CD4-positive, alpha-beta T cell treated with Interferon gamma for 1 hour (primary cell): Measurements from ENCODE around the gene PGBD4.
"Not testable (repeated sequence)": the region's sequence is repeated elsewhere in the genome, so short reads cannot be mapped to it uniquely, and the experiment has no call there.

Experiments
- DNase-seq: peaks from one replicate; pipeline ENCODE4 v3.0.0-alpha.2; 2020

Gene PGBD4

GRCh38 chr15:34114739-34115138, 12.9 kb downstream of the PGBD4 start:
- no peak for DNase-seq

GRCh38 chr15:34116620-34117019, 14.7 kb downstream of the PGBD4 start:
- DNase-seq: no peak

GRCh38 chr15:34119291-34119690, 17.4 kb downstream of the PGBD4 start:
- DNase-seq: no peak

- DNase-seq: not testable (repeated sequence)
These were observed 18.5 kb downstream of the PGBD4 start for GRCh38 chr15:34120420-34120819.

GRCh38 chr15:34121786-34122185, 19.9 kb downstream of the PGBD4 start:
- not testable (repeated sequence) for DNase-seq

GRCh38 chr15:34122771-34123183, 20.9 kb downstream of the PGBD4 start:
- no peak for DNase-seq

GRCh38 chr15:34124651-34125050, 22.8 kb downstream of the PGBD4 start:
- no peak for DNase-seq

- DNase-seq: no peak
These were observed 24.1 kb downstream of the PGBD4 start for GRCh38 chr15:34125945-34126344.

GRCh38 chr15:34126522-34126921, 24.6 kb downstream of the PGBD4 start:
- DNase-seq: no peak

GRCh38 chr15:34128898-34129297, 27.0 kb downstream of the PGBD4 start:
- no peak for DNase-seq

- no peak for DNase-seq
These were observed 31.0 kb downstream of the PGBD4 start for GRCh38 chr15:34132881-34133280.

GRCh38 chr15:34133511-34133910, 31.6 kb downstream of the PGBD4 start:
- no peak for DNase-seq

- DNase-seq: no peak
These were observed 45.7 kb downstream of the PGBD4 start for GRCh38 chr15:34147371-34148140.

GRCh38 chr15:34154725-34155204, 52.9 kb downstream of the PGBD4 start:
- DNase-seq: no peak

- DNase-seq: no peak
These were observed 54.0 kb downstream of the PGBD4 start for GRCh38 chr15:34155859-34156258.
